Heart right ventricle (tissue), 16 donors: ENCODE measurements around the gene SCFD1. TPM values are rescaled to one million over a fixed set of nuclear protein-coding genes. Genes with fewer than 3 reads are reported as not detected.
"Not testable (repeated sequence)": the region's sequence is repeated elsewhere in the genome, so short reads cannot be mapped to it uniquely, and the experiment has no call there.

Source experiments
- ATAC-seq, 8 donors: fragments of 200-7000 bp; cut with Tn5 transposase; one replicate each; pipeline ENCODE4 v1.9.1; 2020; ENCODE audit warnings: mild to moderate bottlenecking in 8 of 8, moderate library complexity in 8 of 8, moderate number of reproducible peaks in 1 of 8
- DNase-seq, 2 donors: peaks; one replicate each; pipeline ENCODE4 v3.0.0-alpha.2; 2020
- H3K27ac ChIP-seq, 10 donors: fragments of 200-600 bp; sonication (generic) in 2 of 10; one replicate each; pipeline versions ENCODE4 v1.5.0 to v1.8.0; 2020 to 2022; ENCODE audit warnings: mild to moderate bottlenecking in 3 of 10
- H3K27me3 ChIP-seq, 7 donors: fragments of 200-600 bp; one replicate each; pipeline ENCODE4 v1.8.0; 2021 to 2022; ENCODE audit warnings: mild to moderate bottlenecking in 2 of 7
- H3K36me3 ChIP-seq, 9 donors: fragments of 200-600 bp; sonication (generic) in 1 of 9; one replicate each; pipeline versions ENCODE4 v1.5.0 to v1.8.0; 2020 to 2022; ENCODE audit warnings: mild to moderate bottlenecking in 2 of 9
- H3K4me1 ChIP-seq, 9 donors: fragments of 200-600 bp; sonication (generic) in 1 of 9; one replicate each; pipeline versions ENCODE4 v1.5.0 to v1.8.0; 2020 to 2022; ENCODE audit warnings: mild to moderate bottlenecking in 4 of 9
- H3K4me3 ChIP-seq, 10 donors: fragments of 200-600 bp; sonication (generic) in 2 of 10; one replicate each; pipeline versions ENCODE4 v1.5.0 to v1.8.0; 2020 to 2022; ENCODE audit warnings: mild to moderate bottlenecking in 7 of 10, moderate library complexity in 2 of 10
- H3K9me3 ChIP-seq, 11 donors: fragments of 200-600 bp in 10 of 11; sonication (generic) in 2 of 11; one replicate each; pipeline versions ENCODE4 v1.5.0 to v1.8.0; 2013 to 2022; ENCODE audit warnings: mild to moderate bottlenecking in 2 of 11, control low read depth in 1 of 11, moderate library complexity in 1 of 11
- CTCF ChIP-seq, 9 donors: fragments of 200-600 bp; sonication (generic) in 2 of 9; IDR thresholded peaks; one replicate each; pipeline versions ENCODE4 v1.5.0 to v1.8.0; 2021 to 2022; ENCODE audit warnings: antibody characterized with exemption in 9 of 9, mild to moderate bottlenecking in 5 of 9, moderate library complexity in 1 of 9
- WGBS, 2 donors: extraction: QIAGEN DNeasy Blood & Tissue Kit; methylation state at CpG; one replicate each; pipeline ENCODE4 v1.1.7; 2013; ENCODE audit warnings: inconsistent platforms in 1 of 2; 5-methylcytosine and 5-hydroxymethylcytosine counted together
- intact Hi-C, 10 donors: fragments of 100-400 bp; cut with DNase I; formaldehyde crosslinking; loops; one replicate each; pipeline versions ENCODE4 v1.11.1 to v1.14.2; 2022
- polyA plus RNA-seq, 2 donors: library from polyadenylated mRNA; stranded (reverse); fragments of 200-250 nt; gene quantifications; one replicate each; pipeline ENCODE4 v1.2.3, GENCODE V29; 2013
- total RNA-seq, 10 donors: library from RNA; stranded (reverse); fragmentation: NEBNext Ultra II Directional in 3 of 10; extraction: Animal tissue kit (Norgen Biotek cat#: 25700) in 3 of 10; gene quantifications; one replicate each; pipeline versions ENCODE4 v1.2.1 to v1.2.4, GENCODE V29; 2021 to 2023
- donor health status: Arrhythmogenic right ventricular cardiomyopathy.
- donor health status: ischemic (EF 13 %, LVEDD 7.1; RV severe dilation, severe dysfunction).
- donor health status: healthy with polysubstance abuse.
- donor health status: DM: no; HTN: yes; CAD: no.
- donor health status: DM: no; HTN: no; CAD: no.
- donor health status: ischemic (EF 25% LVEDD 6.9; RV normal size, moderate dysfunction).
- donor health status: ischemic (EF 25% LVEDD 5.7; RV mildly dilated, moderate dysfunction).
- donor health status: healthy.
- donor health status: DM: yes; HTN: yes; CAD: no.
- donor health status: Ischemic cardiomyopathy.
- donor health status: ischemic (EF 35%, LVEDD 5.7; RV mildly dilated, moderate dysfunction).
- donor health status: nonischemic (EF 11% LVEDD 7.7; RV severe dilation, severe dysfunction).
- donor health status: DM: yes; HTN: yes; CAD: no.
- donor health status: PGD.
- donor health status: ischemic (EF 29% LVEDD 5.4; RV normal size, mild dysfunction).
- donor health status: nonischemic (EF 23%, LVEDD 6.1; RV moderate dilation, normal function).

The SCFD1 gene
- total and polyA plus RNA-seq, 12 donors: 40.1 to 98.6 (median 47.1) TPM

- Histone ChIP-seq H3K9me3 (no peaks in the 10 kb centered on the region), H3K4me1 (peaks cover 0 to 20% (median 6%) of the 10 kb centered on the region in 9 donors), H3K4me3 (no peak overlapping the region), H3K36me3 (peaks cover 0 to 60% (median 18%) of the 10 kb centered on the region in 9 donors), H3K27ac (no peak overlapping the region), H3K27me3 (no peaks in the 10 kb centered on the region)
- no peak for TF ChIP-seq CTCF (IDR thresholded peaks at IDR 0.05)
- no peak for ATAC-seq
- intact Hi-C loops: no loop called here
- DNase-seq: no peak
Measured at GRCh38 chr14:30630248-30630647, 8.1 kb downstream of the SCFD1 start.

GRCh38 chr14:30632730-30633129 is 10.6 kb downstream of the SCFD1 start:
- Histone ChIP-seq H3K4me1 (peaks cover 0 to 5% (median 0%) of the 10 kb centered on the region in 9 donors), H3K27ac (no peak overlapping the region), H3K4me3 (no peak overlapping the region), H3K27me3 (no peaks in the 10 kb centered on the region), H3K9me3 (no peaks in the 10 kb centered on the region), H3K36me3 (peaks cover 0 to 78% (median 18%) of the 10 kb centered on the region in 9 donors)
- WGBS, 2 donors: 97% methylated on average over 1 of the region's 1 CpG
- TF ChIP-seq CTCF (IDR thresholded peaks at IDR 0.05): no peak
- intact Hi-C loops: no loop called here
- ATAC-seq: no peak
- no peak for DNase-seq

- peaks cover 0 to 100% (median 20%) of the 10 kb centered on the region in 9 donors for H3K36me3 ChIP-seq
- H3K27ac ChIP-seq: no peak overlapping the region
- 92% methylated on average over 3 of the region's 3 CpGs for WGBS, 2 donors
Measured at GRCh38 chr14:30638926-30639325, 16.8 kb downstream of the SCFD1 start.

GRCh38 chr14:30641207-30641606 is 19.1 kb downstream of the SCFD1 start:
- Histone ChIP-seq H3K4me3 (no peak overlapping the region), H3K27ac (no peak overlapping the region), H3K9me3 (peaks cover 0 to 25% (median 16%) of the 10 kb centered on the region in 11 donors), H3K27me3 (no peaks in the 10 kb centered on the region), H3K4me1 (peaks cover 0 to 6% (median 0%) of the 10 kb centered on the region in 9 donors), H3K36me3 (peaks cover 0 to 100% (median 37%) of the 10 kb centered on the region in 9 donors)
- intact Hi-C loops: no loop called here
- no peak for TF ChIP-seq CTCF (IDR thresholded peaks at IDR 0.05)
- no peak for DNase-seq
- no peak for ATAC-seq
- WGBS, 2 donors: 97 to 100% methylated on average over 1 of the region's 1 CpG

More at GRCh38 chr14:30638926-30639325, 16.8 kb downstream of the SCFD1 start:
- Histone ChIP-seq H3K9me3 (peaks cover 0 to 4% (median 0%) of the 10 kb centered on the region in 11 donors), H3K27me3 (no peaks in the 10 kb centered on the region), H3K4me3 (no peak overlapping the region), H3K4me1 (peaks cover 0 to 6% (median 0%) of the 10 kb centered on the region in 9 donors)
- no peak for TF ChIP-seq CTCF (IDR thresholded peaks at IDR 0.05)
- ATAC-seq (no peak), DNase-seq (no peak)
- intact Hi-C loops: no loop called here

- H3K4me3 ChIP-seq, H3K27ac ChIP-seq, H3K27me3 ChIP-seq, ATAC-seq, DNase-seq, H3K4me1 ChIP-seq, intact Hi-C loops: not testable (repeated sequence)
- 98 to 100% methylated on average over 5 of the region's 5 CpGs for WGBS, 2 donors
- H3K9me3 ChIP-seq: peaks cover 0 to 25% (median 16%) of the 10 kb centered on the region in 11 donors
- H3K36me3 ChIP-seq: peaks cover 0 to 96% (median 38%) of the 10 kb centered on the region in 9 donors
Measured at GRCh38 chr14:30644462-30644861, 22.3 kb downstream of the SCFD1 start.
